Measurements from ENCODE around the gene TSHZ1.

The TSHZ1 gene

GRCh38 chr18:75218065-75218923, 7.7 kb downstream of the TSHZ1 start:
- ChIA-PET CTCF (no interaction called here), POLR2A (no interaction called here)
- no peak for DNase-seq (ENCODE audit: extremely low spot score)
- TF ChIP-seq CTCF (IDR thresholded peaks at IDR 0.05; ENCODE audit: control extremely low read depth, extremely low read depth, low read depth, missing control alignments), result no peak

- no peak for TF ChIP-seq CTCF (IDR thresholded peaks at IDR 0.05; ENCODE audit: control extremely low read depth, extremely low read depth, low read depth, missing control alignments)
- ChIA-PET POLR2A (interaction anchor here (0.9 kb wide), 1 partner anchor 56 kb away, joined by 3 read pairs; no protein-coding TSS in a partner anchor), CTCF (no interaction called here)
- DNase-seq (ENCODE audit: extremely low spot score), result no peak
These were observed 9.3 kb downstream of the TSHZ1 start for GRCh38 chr18:75219745-75220375.

- ChIA-PET POLR2A (interaction anchor here (0.9 kb wide), 1 partner anchor 56 kb away, joined by 3 read pairs; no protein-coding TSS in a partner anchor), CTCF (no interaction called here)
- no peak for TF ChIP-seq CTCF (IDR thresholded peaks at IDR 0.05; ENCODE audit: control extremely low read depth, extremely low read depth, low read depth, missing control alignments)
- DNase-seq (ENCODE audit: extremely low spot score), result no peak
These were observed 10.2 kb downstream of the TSHZ1 start for GRCh38 chr18:75220551-75221355.

GRCh38 chr18:75221397-75221796, 10.8 kb downstream of the TSHZ1 start:
- no peak for TF ChIP-seq CTCF (IDR thresholded peaks at IDR 0.05; ENCODE audit: control extremely low read depth, extremely low read depth, low read depth, missing control alignments)
- ChIA-PET POLR2A (no interaction called here), CTCF (no interaction called here)
- no peak for DNase-seq (ENCODE audit: extremely low spot score)

- TF ChIP-seq CTCF (IDR thresholded peaks at IDR 0.05; ENCODE audit: control extremely low read depth, extremely low read depth, low read depth, missing control alignments), result no peak
- DNase-seq (ENCODE audit: extremely low spot score), result no peak
- ChIA-PET CTCF (no interaction called here), POLR2A (no interaction called here)
These were observed 11.3 kb downstream of the TSHZ1 start for GRCh38 chr18:75221897-75222296.

- ChIA-PET POLR2A (no interaction called here), CTCF (no interaction called here)
- TF ChIP-seq CTCF (IDR thresholded peaks at IDR 0.05; ENCODE audit: control extremely low read depth, extremely low read depth, low read depth, missing control alignments), result no peak
- no peak for DNase-seq (ENCODE audit: extremely low spot score)
These were observed 11.8 kb downstream of the TSHZ1 start for GRCh38 chr18:75222407-75222806.

Measured in GM10248 (cell line).